Naive thymus-derived CD4-positive, alpha-beta T cell (primary cell): ENCODE measurements around the gene SPG7. TPM values are rescaled to one million over a fixed set of nuclear protein-coding genes. Genes with fewer than 3 reads are reported as not detected.
"Not testable (repeated sequence)": the region's sequence is repeated elsewhere in the genome, so short reads cannot be mapped to it uniquely, and the experiment has no call there.

Experiments
- ATAC-seq: fragments of 150-1000 bp; cut with Tn5 transposase; 2 replicates; pipeline ENCODE4 v1.10.0; 2021; ENCODE audit warnings: mild to moderate bottlenecking, moderate library complexity
- CTCF ChIA-PET: fragments of 350-600 bp; sonication (Branson Sonifier 250); formaldehyde crosslinking; loops from one replicate; lab custom pipeline; 2021; ENCODE audit warnings: antibody characterized with exemption; lab: Charles Lee
- POLR2A ChIA-PET: fragments of 350-600 bp; sonication (Branson Sonifier 250); formaldehyde crosslinking; loops from one replicate; lab custom pipeline; 2021; ENCODE audit warnings: antibody characterized with exemption, inconsistent platforms; lab: Charles Lee
- DNase-seq, 9 donors: peaks; one replicate each; pipeline versions ENCODE4 v3.0.0 to v3.0.0-alpha.2; 2020 to 2022; ENCODE audit warnings: mixed read lengths in 1 of 9
- H3K27ac ChIP-seq: one replicate; pipeline ENCODE4 v1.7.0; 2013; ENCODE audit warnings: mild to moderate bottlenecking, low read depth, low read length, moderate library complexity
- H3K27me3 ChIP-seq, 2 donors: one replicate each; pipeline ENCODE4 v1.7.0; 2013; ENCODE audit warnings: low read length in 2 of 2, mild to moderate bottlenecking in 2 of 2, moderate library complexity in 2 of 2; ENCODE audit not compliant: control insufficient read depth in 2 of 2, insufficient read depth in 2 of 2
- H3K36me3 ChIP-seq, 3 experiments: 1 replicate in 2 of 3; 2 replicates in 1 of 3; pipeline ENCODE4 v1.7.0; 2013; ENCODE audit warnings: low read length in 3 of 3, mild to moderate bottlenecking in 3 of 3, moderate library complexity in 1 of 3; ENCODE audit not compliant: insufficient read depth in 3 of 3, control insufficient read depth in 2 of 3
- H3K4me1 ChIP-seq, 2 donors: one replicate each; pipeline ENCODE4 v1.7.0; 2013; ENCODE audit warnings: low read length in 2 of 2, mild to moderate bottlenecking in 2 of 2, moderate library complexity in 1 of 2; ENCODE audit not compliant: control insufficient read depth in 2 of 2, insufficient read depth in 2 of 2
- H3K4me3 ChIP-seq: 2 replicates; pipeline ENCODE4 v1.7.0; 2013; ENCODE audit warnings: mild to moderate bottlenecking, low read length
- H3K9me3 ChIP-seq, 3 experiments: 1 replicate in 2 of 3; 2 replicates in 1 of 3; pipeline ENCODE4 v1.7.0; 2013; ENCODE audit warnings: low read length in 3 of 3; ENCODE audit not compliant: control insufficient read depth in 2 of 3
- H3K27ac Mint-ChIP-seq, 9 donors: one replicate each; pipeline ENCODE4 v1.8.0; 2020 to 2022; ENCODE audit warnings: mixed read lengths in 9 of 9, mild to moderate bottlenecking in 8 of 9, moderate library complexity in 5 of 9, inconsistent platforms in 2 of 9
- H3K27me3 Mint-ChIP-seq, 5 donors: one replicate each; pipeline ENCODE4 v1.8.0; 2021 to 2022; ENCODE audit warnings: mixed read lengths in 5 of 5, mild to moderate bottlenecking in 1 of 5
- H3K36me3 Mint-ChIP-seq, 5 donors: one replicate each; pipeline ENCODE4 v1.8.0; 2020 to 2022; ENCODE audit warnings: mixed read lengths in 5 of 5, mild to moderate bottlenecking in 3 of 5, inconsistent platforms in 1 of 5
- H3K4me1 Mint-ChIP-seq, 7 donors: one replicate each; pipeline ENCODE4 v1.8.0; 2020 to 2022; ENCODE audit warnings: mixed read lengths in 7 of 7, mild to moderate bottlenecking in 3 of 7, inconsistent platforms in 1 of 7
- H3K4me3 Mint-ChIP-seq, 10 donors: one replicate each; pipeline ENCODE4 v1.8.0; 2020 to 2022; ENCODE audit warnings: mild to moderate bottlenecking in 10 of 10, mixed read lengths in 10 of 10, moderate library complexity in 6 of 10, inconsistent platforms in 2 of 10
- H3K9me3 Mint-ChIP-seq, 11 donors: one replicate each; pipeline ENCODE4 v1.8.0; 2020 to 2022; ENCODE audit warnings: mixed read lengths in 11 of 11, mild to moderate bottlenecking in 4 of 11, inconsistent platforms in 1 of 11, moderate library complexity in 1 of 11
- intact Hi-C, 2 donors: fragments of 100-400 bp; cut with micrococcal nuclease; formaldehyde crosslinking; loops; one replicate each; pipeline ENCODE4 v1.15.1; 2023
- polyA plus RNA-seq, 2 donors: library from polyadenylated mRNA; unstranded; fragments of 300-500 nt; fragmentation: Illumina TruSeq; gene quantifications; one replicate each; pipeline ENCODE4 v1.2.3, GENCODE V29; 2021
- total RNA-seq, 6 experiments: library from RNA in 5 of 6; stranded (reverse) in 5 of 6; gene quantifications; 1 replicate in 5 of 6; 2 replicates in 1 of 6; pipeline ENCODE4 v1.2.3 and lab custom pipeline; 2021 to 2026

Gene SPG7
- 100 to 1,000 TPM; 129 to 181 (median 170) TPM for total RNA-seq
- 10 to 100 TPM; 48.6 to 56.6 TPM for polyA plus RNA-seq
- total RNA-seq (lab: John Stamatoyannopoulos, UW), result 291 reads per million, percentile 96 among the genes with 10 or more reads in this experiment

DNA sequence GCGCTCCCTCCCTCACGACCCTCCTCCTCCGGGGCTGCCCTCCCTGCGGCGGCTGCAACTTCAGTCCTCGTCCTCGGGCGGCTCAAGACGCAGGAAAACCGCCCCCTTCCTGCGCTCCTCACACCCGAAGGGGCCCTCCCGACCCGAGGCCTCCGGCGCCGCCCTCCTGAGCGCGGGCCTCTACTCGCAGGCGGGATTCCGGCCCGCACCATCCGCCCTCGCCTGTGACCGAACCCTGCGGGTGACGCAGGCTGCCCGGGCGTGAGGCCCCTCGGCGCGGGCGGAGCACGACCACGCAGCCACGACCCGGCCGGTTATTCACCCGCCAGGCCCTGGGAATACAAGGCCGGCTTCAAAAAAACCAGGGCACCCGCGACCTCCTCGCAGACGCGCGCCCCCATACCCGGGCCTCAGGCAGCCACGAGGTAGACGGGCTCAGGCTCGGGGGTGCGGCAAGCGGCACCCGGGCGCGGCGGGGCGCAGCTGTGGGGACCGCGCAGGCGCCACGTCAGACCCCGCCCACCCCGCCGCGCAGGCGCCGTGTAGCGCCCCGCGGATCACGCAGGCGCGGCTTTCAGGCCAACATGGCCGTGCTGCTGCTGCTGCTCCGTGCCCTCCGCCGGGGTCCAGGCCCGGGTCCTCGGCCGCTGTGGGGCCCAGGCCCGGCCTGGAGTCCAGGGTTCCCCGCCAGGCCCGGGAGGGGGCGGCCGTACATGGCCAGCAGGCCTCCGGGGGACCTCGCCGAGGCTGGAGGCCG, at the start of gene SPG7:
TSS of gene SPG7 (plus strand) at position 570 of the 757 bp plus-strand sequence. CDS start at position 585, 15 bp downstream.
- peaks cover 0 to 7% (median 0%) of the 10 kb centered on the region in 5 donors for H3K36me3 Mint-ChIP-seq
- no peaks in the 10 kb centered on the region for H3K27me3 Mint-ChIP-seq
- intact Hi-C loops, result loop anchor here (1.0 to 5.0 kb wide), 13 partner anchors 18 to 696 kb away; partner anchors contain the start of genes RPL13 (in 2 of the 2), ANKRD11 (in 1 of the 2), APRT (in 1 of the 2) and CHMP1A (in 1 of the 2)
- peak within 1 kb of the TSS; percentile 64 for H3K4me3 ChIP-seq
- peaks cover 14 to 46% (median 31%) of the 10 kb centered on the region in 7 donors for H3K4me1 Mint-ChIP-seq
- peak within 1 kb of the TSS; percentile 86 for H3K27ac ChIP-seq
- H3K4me3 Mint-ChIP-seq, result peak within 1 kb of the TSS; percentile 82 to 96 (median 95)
- ChIA-PET CTCF (interaction anchor here (0.6 to 2.2 kb wide), 8 partner anchors 89 to 1559 kb away, joined by 3 to 13 read pairs (median 5); no protein-coding TSS in a partner anchor), POLR2A (interaction anchor here (0.6 to 5.2 kb wide), 33 partner anchors 10 to 651 kb away, joined by 3 to 68 read pairs (median 4); partner anchors contain the start of genes ANKRD11, TRAPPC2L and ZNF778)
- peaks cover 0 to 27% (median 11%) of the 10 kb centered on the region in 3 experiments for H3K36me3 ChIP-seq
- H3K9me3 ChIP-seq, result no peaks in the 10 kb centered on the region
- H3K27ac Mint-ChIP-seq, result peak within 1 kb of the TSS; percentile 87 to 97 (median 94)
- H3K4me1 ChIP-seq, result peaks cover 30 to 33% of the 10 kb centered on the region in 2 donors
- peak; percentile 82 to 98 (median 95) for DNase-seq
- peaks cover 0 to 5% (median 0%) of the 10 kb centered on the region in 11 donors for H3K9me3 Mint-ChIP-seq
- H3K27me3 ChIP-seq, result no peaks in the 10 kb centered on the region
- ATAC-seq, result peak; percentile 83

DNA sequence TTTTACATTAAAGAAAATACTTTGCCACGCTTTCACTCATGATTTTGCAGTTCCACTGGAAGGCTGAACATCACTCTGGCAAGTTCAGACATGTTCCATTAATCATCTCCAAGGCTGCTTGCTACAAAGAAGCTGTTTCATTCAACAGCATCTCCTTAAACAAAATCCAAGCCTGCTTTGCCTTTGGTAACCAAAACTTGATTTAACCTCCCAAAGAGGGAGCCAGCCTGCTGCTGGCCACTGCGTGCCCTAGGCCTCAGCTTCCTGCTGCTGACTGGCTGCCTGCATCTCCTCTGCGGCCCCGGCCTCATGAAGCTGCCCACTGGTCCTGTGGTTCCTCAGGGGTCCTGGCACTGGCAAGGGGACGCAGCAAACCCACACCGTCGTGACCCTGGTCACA, 49.7 kb upstream of the SPG7 start:
- Histone ChIP-seq H3K27me3 (no peaks in the 10 kb centered on the region), H3K27ac (no peak overlapping the region), H3K9me3 (no peaks in the 10 kb centered on the region), H3K4me3 (no peak overlapping the region), H3K4me1 (peaks cover 30 to 35% of the 10 kb centered on the region in 2 donors), H3K36me3 (no peaks in the 10 kb centered on the region)
- intact Hi-C loops, result no loop called here
- POLR2A ChIA-PET, result no interaction called here
- CTCF ChIA-PET, result no interaction called here
- ATAC-seq (no peak), DNase-seq (no peak)
- Mint-ChIP-seq H3K27ac (peak overlapping the region in 6 of 9 donors; percentile 13 to 84 (median 31)), H3K27me3 (no peaks in the 10 kb centered on the region), H3K9me3 (peaks cover 0 to 4% (median 0%) of the 10 kb centered on the region in 11 donors), H3K36me3 (peaks cover 0 to 20% (median 16%) of the 10 kb centered on the region in 5 donors), H3K4me1 (peaks cover 35 to 75% (median 62%) of the 10 kb centered on the region in 7 donors), H3K4me3 (peak overlapping the region in 3 of 10 donors; percentile 12 to 57 (median 42))

DNA sequence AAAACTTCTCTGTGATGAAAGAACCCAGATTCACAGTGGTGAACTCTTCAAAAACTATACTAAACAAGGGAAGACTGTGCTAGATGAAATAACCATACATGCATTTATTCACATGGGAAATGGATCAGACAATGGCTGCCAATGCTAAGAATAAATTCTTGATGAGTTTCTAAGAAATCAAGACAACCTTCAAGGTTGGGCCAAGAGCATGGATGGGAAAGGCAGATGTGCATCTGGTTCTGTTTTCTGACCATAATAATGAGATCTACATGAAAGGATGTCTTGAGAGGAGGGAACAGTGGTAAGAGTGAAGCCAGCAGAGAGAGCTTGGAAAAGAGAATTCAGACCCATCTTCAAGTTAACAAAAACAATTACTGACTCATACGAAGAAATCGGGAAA, 49.2 kb upstream of the SPG7 start:
- Histone ChIP-seq H3K4me1 (peaks cover 26 to 31% of the 10 kb centered on the region in 2 donors), H3K36me3 (no peaks in the 10 kb centered on the region), H3K9me3 (no peaks in the 10 kb centered on the region), H3K4me3 (no peak overlapping the region), H3K27me3 (no peaks in the 10 kb centered on the region), H3K27ac (no peak overlapping the region)
- no peaks in the 10 kb centered on the region for H3K27me3 Mint-ChIP-seq
- no peak for DNase-seq
- H3K4me3 Mint-ChIP-seq, result peak overlapping the region in 6 of 10 donors; percentile 6 to 57 (median 23)
- peaks cover 0 to 4% (median 0%) of the 10 kb centered on the region in 11 donors for H3K9me3 Mint-ChIP-seq
- intact Hi-C loops, result no loop called here
- POLR2A ChIA-PET, result no interaction called here
- CTCF ChIA-PET, result no interaction called here
- peaks cover 31 to 75% (median 57%) of the 10 kb centered on the region in 7 donors for H3K4me1 Mint-ChIP-seq
- ATAC-seq, result no peak
- peaks cover 0 to 20% (median 16%) of the 10 kb centered on the region in 5 donors for H3K36me3 Mint-ChIP-seq
- H3K27ac Mint-ChIP-seq, result peak overlapping the region in 8 of 9 donors; percentile 1 to 84 (median 16)

DNA sequence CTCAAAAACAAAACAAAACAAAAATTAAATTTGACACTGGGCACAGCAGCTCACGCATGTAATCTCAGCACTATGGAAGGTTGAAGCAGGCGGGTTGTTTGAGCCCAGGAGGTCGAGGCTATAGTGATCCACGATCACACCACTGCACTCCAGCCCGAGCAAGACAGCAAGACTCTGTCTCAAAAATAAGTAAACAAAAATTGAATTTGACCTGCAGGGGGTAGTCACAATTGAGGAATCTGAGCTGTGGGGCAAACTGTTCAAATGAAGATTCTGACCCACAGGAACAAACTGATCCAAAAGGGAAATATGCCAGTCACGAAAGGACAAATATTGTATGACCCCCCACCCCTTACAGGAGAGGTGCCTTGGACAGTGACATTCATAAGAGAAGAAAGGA, 47.6 kb upstream of the SPG7 start:
- CTCF ChIA-PET, result no interaction called here
- Histone ChIP-seq H3K36me3 (no peaks in the 10 kb centered on the region), H3K27me3 (no peaks in the 10 kb centered on the region), H3K4me3 (no peak overlapping the region), H3K27ac (no peak overlapping the region), H3K9me3 (no peaks in the 10 kb centered on the region), H3K4me1 (peaks cover 15 to 27% of the 10 kb centered on the region in 2 donors)
- DNase-seq (no peak), ATAC-seq (peak; percentile 31)
- intact Hi-C loops, result no loop called here
- POLR2A ChIA-PET, result no interaction called here
- Mint-ChIP-seq H3K4me1 (peaks cover 31 to 80% (median 59%) of the 10 kb centered on the region in 7 donors), H3K36me3 (peaks cover 0 to 20% (median 16%) of the 10 kb centered on the region in 5 donors), H3K27me3 (no peaks in the 10 kb centered on the region), H3K27ac (peak overlapping the region in 7 of 9 donors; percentile 9 to 61 (median 34)), H3K4me3 (peak overlapping the region in 6 of 10 donors; percentile 4 to 50 (median 28)), H3K9me3 (peaks cover 0 to 4% (median 0%) of the 10 kb centered on the region in 11 donors)

DNA sequence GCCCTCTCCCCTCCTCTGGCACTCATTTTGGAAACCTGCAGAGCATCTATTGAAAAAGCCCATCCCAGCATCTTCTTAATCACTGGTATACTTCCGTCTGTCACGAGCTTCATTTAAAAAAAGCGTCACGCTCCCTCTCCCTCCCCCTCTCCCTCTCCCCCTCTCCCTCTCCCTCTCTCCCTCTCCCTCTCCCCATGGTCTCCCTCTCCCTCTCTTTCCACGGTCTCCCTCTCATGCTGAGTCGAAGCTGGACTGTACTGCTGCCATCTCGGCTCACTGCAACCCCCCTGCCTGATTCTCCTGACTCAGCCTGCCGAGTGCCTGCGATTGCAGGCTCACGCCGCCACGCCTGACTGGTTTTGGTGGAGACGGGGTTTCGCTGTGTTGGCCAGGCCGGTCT, 46.3 kb upstream of the SPG7 start:
- H3K27ac ChIP-seq, H3K27me3 Mint-ChIP-seq, POLR2A ChIA-PET, H3K27me3 ChIP-seq, intact Hi-C loops, H3K9me3 Mint-ChIP-seq, CTCF ChIA-PET, H3K9me3 ChIP-seq, ATAC-seq, H3K36me3 ChIP-seq, DNase-seq, H3K4me3 ChIP-seq: not testable (repeated sequence)
- H3K4me1 Mint-ChIP-seq, result peaks cover 44 to 80% (median 59%) of the 10 kb centered on the region in 7 donors
- peak overlapping the region in 3 of 9 donors; percentile 8 to 58 (median 28) for H3K27ac Mint-ChIP-seq
- peak overlapping the region in 3 of 10 donors; percentile 10 to 32 (median 29) for H3K4me3 Mint-ChIP-seq
- peaks cover 20 to 25% of the 10 kb centered on the region in 2 donors for H3K4me1 ChIP-seq
- peaks cover 0 to 16% (median 9%) of the 10 kb centered on the region in 5 donors for H3K36me3 Mint-ChIP-seq

DNA sequence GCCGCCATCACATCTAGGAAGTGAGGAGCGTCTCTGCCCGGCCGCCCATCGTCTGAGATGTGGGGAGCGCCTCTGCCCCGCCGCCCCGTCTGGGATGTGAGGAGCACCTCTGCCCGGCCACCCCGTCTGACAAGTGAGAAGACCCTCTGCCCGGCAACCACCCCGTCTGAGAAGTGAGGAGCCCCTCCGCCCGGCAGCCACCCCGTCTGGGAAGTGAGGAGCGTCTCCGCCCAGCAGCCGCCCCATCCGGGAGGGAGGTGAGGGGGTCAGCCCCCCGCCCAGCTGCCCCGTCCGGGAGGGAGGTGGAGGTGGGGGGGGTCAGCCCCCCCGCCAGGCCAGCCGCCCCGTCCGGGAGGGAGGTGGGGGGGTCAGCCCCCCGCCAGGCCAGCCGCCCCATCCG, 45.6 kb upstream of the SPG7 start:
- CTCF ChIA-PET, ATAC-seq, H3K9me3 Mint-ChIP-seq, H3K27me3 ChIP-seq, H3K4me3 Mint-ChIP-seq, POLR2A ChIA-PET, H3K27ac Mint-ChIP-seq, DNase-seq, H3K9me3 ChIP-seq, intact Hi-C loops, H3K36me3 ChIP-seq, H3K27ac ChIP-seq, H3K27me3 Mint-ChIP-seq, H3K4me3 ChIP-seq: not testable (repeated sequence)
- peaks cover 0 to 18% (median 7%) of the 10 kb centered on the region in 5 donors for H3K36me3 Mint-ChIP-seq
- H3K4me1 Mint-ChIP-seq, result peaks cover 47 to 84% (median 62%) of the 10 kb centered on the region in 7 donors
- peaks cover 23 to 28% of the 10 kb centered on the region in 2 donors for H3K4me1 ChIP-seq
